MM.1S (cell line): ENCODE data around the gene GRIN3B.

Source experiments
- DNase-seq: peaks from one replicate; pipeline ENCODE4 v3.0.0-alpha.2; 2015
- H2AFZ ChIP-seq: fragments of 300-600 bp; sonication (generic); 2 replicates; pipeline ENCODE4 v1.6.0; 2016; ENCODE audit warnings: antibody characterized with exemption, low read length
- H3F3A ChIP-seq: fragments of 300-600 bp; sonication (generic); 2 replicates; pipeline ENCODE4 v1.6.1; 2016; ENCODE audit warnings: mild to moderate bottlenecking, antibody characterized with exemption, low read length, moderate library complexity, mixed read lengths; ENCODE audit not compliant: insufficient read depth
- H3K27ac ChIP-seq: fragments of 300-600 bp; sonication (generic); 2 replicates; pipeline ENCODE4 v1.5.1; 2016; ENCODE audit warnings: mild to moderate bottlenecking, low read length
- H3K27me3 ChIP-seq: fragments of 300-600 bp; sonication (generic); replicated peaks from 2 replicates; pipeline ENCODE4 v1.6.0; 2016; ENCODE audit warnings: low read length; ENCODE audit not compliant: insufficient read depth
- H3K36me3 ChIP-seq: fragments of 300-600 bp; sonication (generic); replicated peaks from 2 replicates; pipeline ENCODE4 v1.6.1; 2016; ENCODE audit warnings: mild to moderate bottlenecking, low read length, mixed read lengths; ENCODE audit not compliant: insufficient read depth
- H3K4me1 ChIP-seq: fragments of 300-600 bp; sonication (generic); 2 replicates; pipeline ENCODE4 v1.6.1; 2016; ENCODE audit warnings: low read length, mixed read lengths
- H3K4me2 ChIP-seq: fragments of 300-600 bp; sonication (generic); 2 replicates; pipeline ENCODE4 v1.6.0; 2016; ENCODE audit warnings: low read depth, low read length
- H3K4me3 ChIP-seq: fragments of 300-600 bp; sonication (generic); 2 replicates; pipeline ENCODE4 v1.5.1; 2016; ENCODE audit warnings: low read length, mixed read lengths
- H3K79me2 ChIP-seq: fragments of 300-600 bp; sonication (generic); 2 replicates; pipeline ENCODE4 v1.6.1; 2016; ENCODE audit warnings: mixed run types, low read length, mixed read lengths
- H3K9ac ChIP-seq: fragments of 300-600 bp; sonication (generic); 2 replicates; pipeline ENCODE4 v1.6.1; 2016; ENCODE audit warnings: low read length, mixed read lengths
- H3K9me2 ChIP-seq: fragments of 300-600 bp; sonication (generic); replicated peaks from 2 replicates; pipeline ENCODE4 v1.6.1; 2016; ENCODE audit warnings: mild to moderate bottlenecking, low read length, mixed read lengths; ENCODE audit not compliant: insufficient read depth
- H3K9me3 ChIP-seq: fragments of 300-600 bp; sonication (generic); replicated peaks from 2 replicates; pipeline ENCODE4 v1.6.1; 2016; ENCODE audit warnings: mild to moderate bottlenecking, low read length, mixed read lengths; ENCODE audit not compliant: insufficient read depth
- H4K20me1 ChIP-seq: fragments of 300-600 bp; sonication (generic); 2 replicates; pipeline ENCODE4 v1.6.1; 2016; ENCODE audit warnings: mild to moderate bottlenecking, low read length, moderate library complexity, mixed read lengths; ENCODE audit not compliant: insufficient read depth
- CTCF ChIP-seq: fragments of 300-600 bp; sonication (generic); IDR thresholded peaks from 2 replicates; pipeline ENCODE4 v1.5.1; 2016; ENCODE audit warnings: antibody characterized with exemption, low read length, mixed read lengths
- EZH2 ChIP-seq: fragments of 300-600 bp; sonication (generic); optimal IDR thresholded peaks from 2 replicates; pipeline ENCODE3; 2017; ENCODE audit warnings: low read depth, mild to moderate bottlenecking, antibody characterized with exemption, low read length, mixed read lengths
- EZH2phosphoT487 ChIP-seq: fragments of 300-600 bp; sonication (generic); IDR thresholded peaks from 2 replicates; pipeline ENCODE4 v1.6.1; 2018; ENCODE audit warnings: antibody characterized with exemption, low read length

Gene GRIN3B

GRCh38 chr19:970695-971094 lies 29.5 kb upstream of the GRIN3B start:
- Histone ChIP-seq H3K4me3 (no peak overlapping the region), H3K36me3 (peaks cover 16% of the 10 kb centered on the region), H2AFZ (no peak overlapping the region), H3K4me1 (no peaks in the 10 kb centered on the region), H4K20me1 (no peaks in the 10 kb centered on the region), H3K4me2 (no peak overlapping the region), H3K9me3 (no peaks in the 10 kb centered on the region), H3K79me2 (no peaks in the 10 kb centered on the region), H3K27me3 (no peaks in the 10 kb centered on the region), H3K27ac (no peak overlapping the region), H3K9me2 (no peaks in the 10 kb centered on the region), H3F3A (no peaks in the 10 kb centered on the region), H3K9ac (no peak overlapping the region)
- no peak for DNase-seq
- TF ChIP-seq CTCF (peak; percentile 67), EZH2 (no peak)

- H3K79me2 ChIP-seq: no peaks in the 10 kb centered on the region
Observed at GRCh38 chr19:971795-972194, 28.4 kb upstream of the GRIN3B start.

DNA sequence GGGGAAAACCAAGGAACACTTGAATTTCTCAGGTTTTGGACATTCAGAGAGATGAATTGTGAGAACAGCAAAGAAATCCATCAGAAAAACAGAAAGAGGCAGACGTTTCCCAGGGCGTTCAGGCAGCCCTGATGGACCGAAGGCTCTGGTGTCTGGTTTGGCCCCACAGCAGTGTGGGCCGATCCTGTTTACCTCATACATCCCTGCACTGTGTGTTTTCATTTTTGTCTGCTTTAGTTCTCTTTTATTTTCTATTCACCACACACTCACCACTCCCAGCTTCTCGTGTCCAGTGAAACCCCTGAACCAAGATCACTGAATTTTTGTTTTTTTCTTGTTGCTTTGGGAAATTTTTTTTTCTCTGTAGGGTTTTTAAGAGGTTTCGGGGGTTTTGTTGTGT lies 27.9 kb upstream of the GRIN3B start:
- H3K4me2 ChIP-seq: no peak overlapping the region
- no peak overlapping the region for H3K27ac ChIP-seq
- H2AFZ ChIP-seq: no peak overlapping the region
- no peak for TF ChIP-seq CTCF
- TF ChIP-seq EZH2: no peak
- TF ChIP-seq EZH2phosphoT487: no peak
- no peaks in the 10 kb centered on the region for H3F3A ChIP-seq
- H3K4me1 ChIP-seq: no peaks in the 10 kb centered on the region
- H3K27me3 ChIP-seq: no peaks in the 10 kb centered on the region
- H4K20me1 ChIP-seq: no peaks in the 10 kb centered on the region
- no peak for DNase-seq
- no peaks in the 10 kb centered on the region for H3K9me3 ChIP-seq
- H3K79me2 ChIP-seq: no peaks in the 10 kb centered on the region
- H3K9ac ChIP-seq: no peak overlapping the region
- peaks cover 16% of the 10 kb centered on the region for H3K36me3 ChIP-seq
- no peaks in the 10 kb centered on the region for H3K9me2 ChIP-seq
- no peak overlapping the region for H3K4me3 ChIP-seq

More at GRCh38 chr19:971795-972194, 28.4 kb upstream of the GRIN3B start:
- H3K27ac ChIP-seq: no peak overlapping the region
- H3K9me3 ChIP-seq: no peaks in the 10 kb centered on the region
- no peak overlapping the region for H2AFZ ChIP-seq
- H3K4me1 ChIP-seq: no peaks in the 10 kb centered on the region
- no peaks in the 10 kb centered on the region for H3F3A ChIP-seq
- no peak overlapping the region for H3K4me2 ChIP-seq
- TF ChIP-seq CTCF: no peak
- TF ChIP-seq EZH2: no peak
- TF ChIP-seq EZH2phosphoT487: no peak
- no peak overlapping the region for H3K4me3 ChIP-seq
- no peaks in the 10 kb centered on the region for H4K20me1 ChIP-seq
- no peak for DNase-seq
- H3K9ac ChIP-seq: no peak overlapping the region
- no peaks in the 10 kb centered on the region for H3K27me3 ChIP-seq
- peaks cover 16% of the 10 kb centered on the region for H3K36me3 ChIP-seq
- no peaks in the 10 kb centered on the region for H3K9me2 ChIP-seq
